Upper lobe of left lung (tissue), 6 donors: ENCODE measurements around the gene ZDHHC14. TPM values are rescaled to one million over a fixed set of nuclear protein-coding genes. Genes with fewer than 3 reads are reported as not detected.

Experiments used
- ATAC-seq, 2 donors: fragments of 200-7000 bp; cut with Tn5 transposase; one replicate each; pipeline ENCODE4 v1.9.1; 2022; ENCODE audit warnings: mild to moderate bottlenecking in 2 of 2, moderate library complexity in 2 of 2; ENCODE audit not compliant: low FRiP score in 2 of 2
- DNase-seq, 2 donors: peaks; one replicate each; pipeline ENCODE4 v3.0.0-alpha.2; 2019 to 2020
- H3K27ac ChIP-seq, 4 donors: fragments of 200-600 bp; sonication (generic); one replicate each; pipeline ENCODE4 v1.5.1; 2016 to 2019
- H3K27me3 ChIP-seq, 4 donors: fragments of 200-600 bp; sonication (generic); one replicate each; pipeline ENCODE4 v1.5.1; 2017 to 2019
- H3K36me3 ChIP-seq, 4 donors: fragments of 200-600 bp; sonication (generic); one replicate each; pipeline ENCODE4 v1.5.1; 2016 to 2019
- H3K4me1 ChIP-seq, 4 donors: fragments of 200-600 bp; sonication (generic); one replicate each; pipeline ENCODE4 v1.5.1; 2018 to 2019
- H3K4me3 ChIP-seq, 4 donors: fragments of 200-600 bp; sonication (generic); one replicate each; pipeline ENCODE4 v1.5.1; 2017 to 2019; ENCODE audit warnings: mild to moderate bottlenecking in 2 of 4, moderate library complexity in 1 of 4
- H3K9me3 ChIP-seq, 4 donors: fragments of 200-600 bp; sonication (generic); one replicate each; pipeline ENCODE4 v1.5.1; 2018 to 2019
- CTCF ChIP-seq, 6 experiments: fragments of 450-650 bp in 4 of 6; fragments of 200-600 bp in 2 of 6; sonication (generic) in 2 of 6; IDR thresholded peaks; one replicate each; pipeline ENCODE4 v1.5.1; 2016 to 2019; ENCODE audit warnings: antibody characterized with exemption in 6 of 6
- EP300 ChIP-seq, 4 donors: sonication (generic); formaldehyde crosslinking; IDR thresholded peaks; one replicate each; pipeline ENCODE4 v1.5.1; 2017; ENCODE audit warnings: antibody characterized with exemption in 4 of 4, control low read depth in 2 of 4
- POLR2A ChIP-seq, 4 donors: fragments of 450-650 bp; IDR thresholded peaks; one replicate each; pipeline ENCODE4 v1.5.1; 2016 to 2017; ENCODE audit warnings: antibody characterized with exemption in 4 of 4, mild to moderate bottlenecking in 2 of 4
- POLR2AphosphoS5 ChIP-seq, 2 donors: sonication (generic); formaldehyde crosslinking; IDR thresholded peaks; one replicate each; pipeline ENCODE4 v1.5.1; 2017; ENCODE audit warnings: antibody characterized with exemption in 2 of 2
- WGBS, 2 donors: methylation state at CpG; one replicate each; pipeline ENCODE4 v1.1.5; 2017 to 2018; 5-methylcytosine and 5-hydroxymethylcytosine counted together
- total RNA-seq, 6 donors: library from RNA; depleted of rRNA in 4 of 6; stranded (reverse); fragments of >200 nt in 4 of 6; gene quantifications; one replicate each; pipeline versions ENCODE4 v1.1.0 to v1.2.1, GENCODE V29; 2016 to 2021
- donor health status: DM: no; HTN: no; CAD: no; lungs with moderate emphysema.
- donor health status: DM: no; HTN: yes; CAD: no; lungs with severe emphysema.

Gene ZDHHC14
- total RNA-seq, 6 donors from 2014 or later = 5.3 to 16.5 (median 9.4) TPM

GRCh38 chr6:157525292-157525889 lies 144.4 kb downstream of the ZDHHC14 start:
- Histone ChIP-seq H3K4me3 (no peak overlapping the region), H3K27ac (no peak overlapping the region), H3K27me3 (no peaks in the 10 kb centered on the region), H3K9me3 (no peaks in the 10 kb centered on the region), H3K36me3 (no peaks in the 10 kb centered on the region), H3K4me1 (peaks cover 10 to 21% (median 16%) of the 10 kb centered on the region in 4 donors)
- TF ChIP-seq EP300 (IDR thresholded peaks at IDR 0.05) (no peak), POLR2A (IDR thresholded peaks at IDR 0.05) (no peak), POLR2AphosphoS5 (IDR thresholded peaks at IDR 0.05) (no peak), CTCF (IDR thresholded peaks at IDR 0.05) (no peak)
- WGBS, 2 donors = 90 to 91% methylated on average over 7 of the region's 7 CpGs
- DNase-seq = no peak
- no peak for ATAC-seq

GRCh38 chr6:157525918-157526425 lies 145.0 kb downstream of the ZDHHC14 start:
- DNase-seq (no peak), ATAC-seq (no peak)
- no peaks in the 10 kb centered on the region for H3K27me3 ChIP-seq
- no peak overlapping the region for H3K4me3 ChIP-seq
- 76 to 80% methylated on average over 5 of the region's 5 CpGs for WGBS, 2 donors
- H3K4me1 ChIP-seq = peaks cover 10 to 21% (median 16%) of the 10 kb centered on the region in 4 donors
- TF ChIP-seq POLR2A (IDR thresholded peaks at IDR 0.05) = no peak
- no peak for TF ChIP-seq POLR2AphosphoS5 (IDR thresholded peaks at IDR 0.05)
- no peak for TF ChIP-seq EP300 (IDR thresholded peaks at IDR 0.05)
- no peak for TF ChIP-seq CTCF (IDR thresholded peaks at IDR 0.05)
- H3K36me3 ChIP-seq = no peaks in the 10 kb centered on the region
- no peak overlapping the region for H3K27ac ChIP-seq
- H3K9me3 ChIP-seq = no peaks in the 10 kb centered on the region

GRCh38 chr6:157527471-157527907 lies 146.5 kb downstream of the ZDHHC14 start:
- TF ChIP-seq EP300 (IDR thresholded peaks at IDR 0.05) (peak in 1 of 4 donors; percentile 7), POLR2AphosphoS5 (IDR thresholded peaks at IDR 0.05) (peak in 1 of 2 donors; percentile 63), POLR2A (IDR thresholded peaks at IDR 0.05) (no peak)
- ATAC-seq = peak; percentile 70 to 80
- H3K27ac ChIP-seq = peak overlapping the region in 1 of 4 donors; percentile 5
- no peaks in the 10 kb centered on the region for H3K9me3 ChIP-seq
- no peaks in the 10 kb centered on the region for H3K36me3 ChIP-seq
- no peaks in the 10 kb centered on the region for H3K27me3 ChIP-seq
- no peak overlapping the region for H3K4me3 ChIP-seq
- WGBS, 2 donors = 38 to 44% methylated on average over 4 of the region's 4 CpGs
- DNase-seq = no peak
- peaks cover 10 to 21% (median 16%) of the 10 kb centered on the region in 4 donors for H3K4me1 ChIP-seq

GRCh38 chr6:157528931-157529653 lies 148.1 kb downstream of the ZDHHC14 start:
- H3K4me3 ChIP-seq = no peak overlapping the region
- H3K27me3 ChIP-seq = no peaks in the 10 kb centered on the region
- H3K4me1 ChIP-seq = peaks cover 10 to 24% (median 19%) of the 10 kb centered on the region in 4 donors
- peak in 1 of 2 donors; percentile 54 for DNase-seq
- no peaks in the 10 kb centered on the region for H3K9me3 ChIP-seq
- H3K27ac ChIP-seq = no peak overlapping the region
- 59 to 65% methylated on average over 5 of the region's 5 CpGs for WGBS, 2 donors
- H3K36me3 ChIP-seq = no peaks in the 10 kb centered on the region
- ATAC-seq = peak in 1 of 2 donors; percentile 57
- TF ChIP-seq CTCF (IDR thresholded peaks at IDR 0.05) (no peak), EP300 (IDR thresholded peaks at IDR 0.05) (peak in 1 of 4 donors; percentile 20), POLR2A (IDR thresholded peaks at IDR 0.05) (no peak), POLR2AphosphoS5 (IDR thresholded peaks at IDR 0.05) (peak in 1 of 2 donors; percentile 32)

GRCh38 chr6:157529654-157530039 lies 148.7 kb downstream of the ZDHHC14 start:
- Histone ChIP-seq H3K27ac (no peak overlapping the region), H3K4me1 (peaks cover 10 to 24% (median 19%) of the 10 kb centered on the region in 4 donors), H3K4me3 (no peak overlapping the region), H3K27me3 (no peaks in the 10 kb centered on the region), H3K36me3 (no peaks in the 10 kb centered on the region), H3K9me3 (no peaks in the 10 kb centered on the region)
- TF ChIP-seq EP300 (IDR thresholded peaks at IDR 0.05) = no peak
- no peak for TF ChIP-seq POLR2AphosphoS5 (IDR thresholded peaks at IDR 0.05)
- TF ChIP-seq POLR2A (IDR thresholded peaks at IDR 0.05) = no peak
- no peak for TF ChIP-seq CTCF (IDR thresholded peaks at IDR 0.05)
- WGBS, 2 donors = 82 to 86% methylated on average over 2 of the region's 2 CpGs
- ATAC-seq = no peak
- no peak for DNase-seq
